GM12892 (cell line): ENCODE data around the gene PSMC5.
"Not testable (repeated sequence)": the region's sequence is repeated elsewhere in the genome, so short reads cannot be mapped to it uniquely, and the experiment has no call there.

ENCODE experiments used
- DNase-seq: peaks from one replicate; pipeline ENCODE4 v3.0.0; 2011; ENCODE audit not compliant: insufficient read length
- FAIRE-seq: peaks from 2 replicates; lab custom pipeline; 2011; peaks lifted over from hg19 to GRCh38; lab: Jason Lieb, UNC
- POLR2A ChIP-seq: IDR thresholded peaks from 2 replicates; pipeline ENCODE4 v1.6.1; 2011; ENCODE audit warnings: low read depth, low read length, control low read depth
- POLR2AphosphoS5 ChIP-seq: IDR thresholded peaks from 2 replicates; pipeline ENCODE4 v1.6.1; 2011; ENCODE audit warnings: low read depth, low read length, control low read depth
- TAF1 ChIP-seq: IDR thresholded peaks from 2 replicates; pipeline ENCODE4 v1.6.1; 2011; ENCODE audit warnings: low read depth, mild to moderate bottlenecking, control low read depth, low read length, borderline replicate concordance

PSMC5 gene

GRCh38 chr17:63842540-63843386 lies 15.5 kb downstream of the PSMC5 start, which contains the start of gene SMARCD2:
Gene SMARCD2 (minus strand): TSS chr17:63842685. CDS start chr17:63842674, 11 bp downstream.
- DNase-seq = peak; percentile 89
- TF ChIP-seq POLR2A (peak; percentile 87; the same call in 1 of the 2 replicates), TAF1 (peak; percentile 80), POLR2AphosphoS5 (peak; percentile 62)
- peak; percentile 94 for FAIRE-seq

GRCh38 chr17:63843387-63843888 lies 16.2 kb downstream of the PSMC5 start:
- TF ChIP-seq TAF1 (0 out of 2 replicates have a peak, but pooled peaks have one; percentile 57), POLR2A (0 out of 2 replicates have a peak, but pooled peaks have one; percentile 30)
- FAIRE-seq = peak; percentile 84
- peak; percentile 44 for DNase-seq

- DNase-seq (no peak), FAIRE-seq (no peak)
- TF ChIP-seq POLR2A (no peak), TAF1 (no peak), POLR2AphosphoS5 (no peak)
Measured at GRCh38 chr17:63843910-63844677, 16.9 kb downstream of the PSMC5 start.

GRCh38 chr17:63845509-63845908 lies 18.3 kb downstream of the PSMC5 start:
- no peak for FAIRE-seq
- TF ChIP-seq POLR2AphosphoS5 (no peak), POLR2A (no peak), TAF1 (no peak)
- no peak for DNase-seq

GRCh38 chr17:63847525-63848249 lies 20.5 kb downstream of the PSMC5 start:
- no peak for FAIRE-seq

GRCh38 chr17:63848834-63849689 lies 21.8 kb downstream of the PSMC5 start:
- FAIRE-seq (peak; percentile 74), DNase-seq (peak; percentile 98)
- TF ChIP-seq POLR2A (no peak), POLR2AphosphoS5 (no peak), TAF1 (no peak)

More at GRCh38 chr17:63847525-63848249, 20.5 kb downstream of the PSMC5 start:
- no peak for TF ChIP-seq TAF1
- TF ChIP-seq POLR2A = no peak
- no peak for DNase-seq

GRCh38 chr17:63850401-63850800 lies 23.2 kb downstream of the PSMC5 start:
- no peak for TF ChIP-seq TAF1
- no peak for FAIRE-seq
- no peak for DNase-seq

GRCh38 chr17:63853260-63853659 lies 26.0 kb downstream of the PSMC5 start:
- TF ChIP-seq POLR2AphosphoS5 (no peak), TAF1 (no peak), POLR2A (no peak)
- DNase-seq = no peak
- FAIRE-seq = no peak

GRCh38 chr17:63854709-63855108 lies 27.5 kb downstream of the PSMC5 start:
- FAIRE-seq (no peak), DNase-seq (no peak)
- TF ChIP-seq POLR2A = no peak

- FAIRE-seq = no peak
- no peak for TF ChIP-seq POLR2AphosphoS5
- TF ChIP-seq TAF1 = no peak
- TF ChIP-seq POLR2A = no peak
- DNase-seq = no peak
Measured at GRCh38 chr17:63855185-63855584, 28.0 kb downstream of the PSMC5 start.

- not testable (repeated sequence) for FAIRE-seq, DNase-seq
Measured at GRCh38 chr17:63856425-63856824, 29.2 kb downstream of the PSMC5 start.
